ENCODE results near the gene TMC6.

DNA sequence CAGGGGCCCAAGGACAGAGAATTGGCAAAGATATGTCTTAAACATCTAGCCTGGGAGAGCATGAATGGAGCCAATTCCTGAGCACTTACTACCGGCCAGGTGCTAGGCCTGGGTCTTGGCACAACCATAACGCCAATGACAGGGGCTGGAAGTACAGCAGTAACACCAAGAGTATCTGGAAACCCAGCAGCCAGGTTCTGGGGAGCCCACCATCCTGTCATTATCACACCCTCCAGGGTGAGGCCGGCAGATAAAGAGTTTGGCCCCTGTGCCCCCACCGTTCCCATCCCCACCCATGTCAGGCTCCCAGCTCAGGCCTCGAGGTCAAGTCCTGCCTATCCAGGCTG lies 1.5 kb upstream of the TMC6 start:
- TF ChIP-seq POLR2AphosphoS5 (IDR thresholded peaks at IDR 0.05) (no peak), POLR2A (IDR thresholded peaks at IDR 0.05) (no peak)
